Central memory CD8-positive, alpha-beta T cell (primary cell): ENCODE results near the gene ZC3H4.
"Not testable (repeated sequence)": the region's sequence is repeated elsewhere in the genome, so short reads cannot be mapped to it uniquely, and the experiment has no call there.

Source experiments
- ATAC-seq: fragments of 150-1000 bp; cut with Tn5 transposase; replicated peaks from 2 replicates; pipeline ENCODE4 v1.10.0; 2022; ENCODE audit warnings: mild to moderate bottlenecking, moderate FRiP score, moderate number of reproducible peaks; ENCODE audit not compliant: poor library complexity, severe bottlenecking; ENCODE audit errors: extremely low read depth
- DNase-seq, 2 donors: peaks; one replicate each; pipeline ENCODE4 v3.0.0; 2021; ENCODE audit warnings: low spot score in 2 of 2
- H3K27ac Mint-ChIP-seq: one replicate; pipeline ENCODE4 v1.8.0; 2022; ENCODE audit warnings: low read depth, mild to moderate bottlenecking, moderate library complexity, mixed read lengths
- H3K27me3 Mint-ChIP-seq: one replicate; pipeline ENCODE4 v1.8.0; 2022; ENCODE audit warnings: mixed read lengths
- H3K36me3 Mint-ChIP-seq: one replicate; pipeline ENCODE4 v1.8.0; 2022; ENCODE audit warnings: mild to moderate bottlenecking, moderate library complexity, mixed read lengths; ENCODE audit not compliant: insufficient read depth
- H3K4me1 Mint-ChIP-seq: one replicate; pipeline ENCODE4 v1.8.0; 2022; ENCODE audit warnings: mixed read lengths
- H3K4me3 Mint-ChIP-seq: one replicate; pipeline ENCODE4 v1.8.0; 2022; ENCODE audit warnings: mild to moderate bottlenecking, moderate library complexity, mixed read lengths
- H3K9me3 Mint-ChIP-seq: one replicate; pipeline ENCODE4 v1.8.0; 2022; ENCODE audit warnings: mixed read lengths

ZC3H4 gene

GRCh38 chr19:47109541-47110375, 3.8 kb downstream of the ZC3H4 start:
- H3K4me3 Mint-ChIP-seq, result peak overlapping the region; percentile 96
- ATAC-seq, result no peak
- no peaks in the 10 kb centered on the region for H3K27me3 Mint-ChIP-seq
- no peaks in the 10 kb centered on the region for H3K9me3 Mint-ChIP-seq
- peaks cover 47% of the 10 kb centered on the region for H3K36me3 Mint-ChIP-seq
- peak; percentile 18 to 20 for DNase-seq
- peaks cover 63% of the 10 kb centered on the region for H3K4me1 Mint-ChIP-seq
- H3K27ac Mint-ChIP-seq, result peak overlapping the region; percentile 100

- peak overlapping the region; percentile 96 for H3K4me3 Mint-ChIP-seq
- peaks cover 47% of the 10 kb centered on the region for H3K36me3 Mint-ChIP-seq
- H3K27me3 Mint-ChIP-seq, result no peaks in the 10 kb centered on the region
- peak overlapping the region; percentile 100 for H3K27ac Mint-ChIP-seq
- H3K4me1 Mint-ChIP-seq, result peaks cover 63% of the 10 kb centered on the region
- ATAC-seq (no peak), DNase-seq (no peak)
- H3K9me3 Mint-ChIP-seq, result no peaks in the 10 kb centered on the region
Measured at GRCh38 chr19:47109177-47109540, 4.4 kb downstream of the ZC3H4 start.

DNA sequence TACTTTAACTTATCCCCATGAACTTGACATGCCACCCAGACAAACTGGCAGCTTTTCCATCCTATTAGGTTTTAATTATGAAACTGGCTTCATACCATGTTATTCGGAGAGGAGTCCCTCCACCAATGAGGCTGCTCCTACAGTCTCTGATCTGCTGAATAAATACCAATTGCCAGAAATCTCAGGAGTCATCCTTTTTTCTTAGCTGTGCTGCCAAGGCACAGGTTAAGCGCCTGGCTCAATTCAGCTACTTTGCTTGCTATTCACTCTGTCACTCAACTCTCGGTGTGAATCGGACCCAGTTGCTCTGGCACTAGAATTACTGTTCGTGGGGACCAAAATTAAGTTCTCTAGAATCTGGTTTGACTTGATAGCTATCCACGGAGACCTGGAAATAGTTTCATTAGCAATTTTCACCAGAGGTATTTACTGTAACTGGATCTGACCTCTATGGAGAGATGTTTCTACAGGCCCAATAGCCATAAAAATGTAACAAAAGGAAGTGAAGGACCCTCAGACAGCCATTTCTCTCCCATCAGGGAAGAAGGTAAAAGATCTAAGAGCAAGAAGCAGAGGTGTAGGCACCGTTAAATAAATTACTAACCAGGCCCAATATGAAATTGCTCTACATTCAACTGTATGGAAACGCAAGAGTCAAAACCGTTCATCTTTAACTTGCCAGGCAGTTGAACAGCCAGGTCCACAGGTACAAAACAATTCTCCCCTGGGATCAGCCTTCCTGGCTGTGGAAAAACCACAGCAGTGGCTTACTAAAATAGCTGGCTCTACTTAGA, 5.4 kb downstream of the ZC3H4 start:
- Mint-ChIP-seq H3K9me3 (no peaks in the 10 kb centered on the region), H3K27me3 (no peaks in the 10 kb centered on the region), H3K36me3 (peaks cover 37% of the 10 kb centered on the region), H3K4me1 (peaks cover 54% of the 10 kb centered on the region), H3K4me3 (peak overlapping the region; percentile 96), H3K27ac (peak overlapping the region; percentile 100)
- ATAC-seq (no peak), DNase-seq (no peak)

DNA sequence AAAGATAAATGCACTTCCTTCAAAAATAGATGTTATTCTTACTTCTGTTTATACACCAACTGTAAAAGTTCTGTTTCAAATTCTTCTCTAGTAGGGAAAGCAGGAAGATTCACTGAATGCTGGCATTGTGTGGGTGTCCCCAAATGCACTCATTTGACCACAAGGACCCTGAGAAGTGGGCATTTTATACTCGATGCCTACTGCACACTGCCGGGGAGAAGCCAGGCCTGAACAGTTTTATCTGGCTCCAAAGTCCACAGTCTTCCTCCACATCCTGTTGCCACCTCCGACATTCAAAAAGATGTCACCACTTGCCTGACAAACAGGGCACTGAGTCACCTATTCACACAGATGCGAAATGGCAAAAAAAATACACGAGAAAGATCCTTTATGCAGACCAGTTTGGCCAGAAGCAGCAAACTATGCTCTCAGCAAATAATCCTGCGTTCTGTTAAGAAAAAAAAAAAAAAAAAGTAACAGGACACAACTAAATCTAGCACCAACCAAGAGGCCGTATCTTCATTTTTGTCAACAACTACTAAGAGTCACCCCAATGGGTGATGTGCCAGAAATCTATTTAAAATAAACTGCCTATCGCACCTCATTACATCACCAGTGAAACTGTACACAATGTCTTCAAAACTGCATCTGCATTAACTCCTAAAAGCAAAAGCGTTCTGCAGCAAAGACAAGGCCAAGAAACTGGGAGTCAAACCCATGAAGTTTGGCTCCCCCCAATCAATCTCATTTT, 6.2 kb downstream of the ZC3H4 start:
- ATAC-seq (peak; percentile 51), DNase-seq (no peak)
- H3K27me3 Mint-ChIP-seq, result no peaks in the 10 kb centered on the region
- H3K4me1 Mint-ChIP-seq, result peaks cover 62% of the 10 kb centered on the region
- no peaks in the 10 kb centered on the region for H3K9me3 Mint-ChIP-seq
- peak overlapping the region; percentile 96 for H3K4me3 Mint-ChIP-seq
- peak overlapping the region; percentile 100 for H3K27ac Mint-ChIP-seq
- peaks cover 33% of the 10 kb centered on the region for H3K36me3 Mint-ChIP-seq

DNA sequence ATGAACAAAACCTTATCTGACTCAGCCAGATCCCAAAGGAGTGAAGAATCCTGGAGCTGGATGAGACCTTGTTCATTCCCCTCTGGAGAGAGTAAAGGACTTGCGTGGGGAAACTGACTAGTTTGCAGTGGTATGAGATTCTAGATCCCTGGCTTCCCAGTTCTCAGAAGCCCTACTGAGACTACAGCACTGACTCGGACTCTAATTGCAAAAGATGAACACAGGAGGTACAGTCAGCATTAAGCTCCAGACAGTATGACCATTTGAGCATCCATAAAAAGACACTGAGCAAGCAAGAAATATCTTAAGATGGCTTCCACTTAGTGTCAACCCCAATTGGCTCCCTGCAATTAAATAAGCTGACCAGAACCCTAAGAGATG, 6.8 kb downstream of the ZC3H4 start:
- DNase-seq (no peak), ATAC-seq (no peak)
- H3K27me3 Mint-ChIP-seq, result no peaks in the 10 kb centered on the region
- peak overlapping the region; percentile 96 for H3K4me3 Mint-ChIP-seq
- H3K9me3 Mint-ChIP-seq, result no peaks in the 10 kb centered on the region
- peaks cover 63% of the 10 kb centered on the region for H3K4me1 Mint-ChIP-seq
- H3K27ac Mint-ChIP-seq, result peak overlapping the region; percentile 100
- H3K36me3 Mint-ChIP-seq, result peaks cover 31% of the 10 kb centered on the region

DNA sequence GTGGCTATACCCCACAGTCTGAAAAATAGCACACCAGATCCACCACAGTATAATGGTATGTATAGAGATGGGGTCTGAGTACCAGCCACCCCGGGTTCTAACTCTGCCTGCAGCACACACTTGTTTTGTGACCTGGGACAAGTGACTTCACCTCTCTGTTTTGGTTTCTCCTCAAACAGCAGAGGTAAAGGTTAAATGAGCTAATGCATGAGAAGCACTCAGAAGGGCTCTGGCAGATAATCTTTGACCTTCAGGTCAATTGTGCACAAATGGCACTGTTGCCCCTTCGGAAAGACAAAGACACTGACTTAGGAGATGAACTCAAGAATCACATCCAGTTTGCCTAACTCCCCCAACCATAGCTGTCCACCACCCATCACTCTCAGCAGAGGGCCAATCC, 7.7 kb downstream of the ZC3H4 start:
- H3K4me3 Mint-ChIP-seq, result no peak overlapping the region
- H3K36me3 Mint-ChIP-seq, result peaks cover 22% of the 10 kb centered on the region

DNA sequence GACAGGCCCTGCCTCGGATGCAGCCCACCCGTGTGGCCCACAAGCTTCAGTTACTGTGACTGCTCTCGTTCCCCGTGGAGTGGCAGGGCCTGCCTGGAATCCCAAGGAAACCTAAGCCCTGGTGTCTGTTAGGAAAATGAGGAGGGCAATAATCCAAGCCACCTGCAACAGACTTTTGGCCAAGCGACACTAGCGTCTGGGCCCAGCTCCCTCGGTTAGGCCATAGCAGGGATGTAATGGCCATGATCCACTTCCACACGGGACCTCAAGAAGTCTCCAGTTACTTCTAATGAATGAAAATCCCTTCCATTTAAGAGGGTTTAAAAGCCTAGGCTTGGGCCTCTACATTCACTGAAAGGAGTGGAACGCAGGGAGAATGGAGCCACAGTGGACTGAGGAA, 8.9 kb downstream of the ZC3H4 start:
- ATAC-seq, result no peak
- no peaks in the 10 kb centered on the region for H3K27me3 Mint-ChIP-seq
- no peak for DNase-seq
- no peak overlapping the region for H3K27ac Mint-ChIP-seq
- no peak overlapping the region for H3K4me3 Mint-ChIP-seq
- H3K4me1 Mint-ChIP-seq, result peaks cover 48% of the 10 kb centered on the region
- peaks cover 11% of the 10 kb centered on the region for H3K36me3 Mint-ChIP-seq
- no peaks in the 10 kb centered on the region for H3K9me3 Mint-ChIP-seq

More for the DNA sequence above, 7.7 kb downstream of the ZC3H4 start:
- no peak for DNase-seq
- H3K9me3 Mint-ChIP-seq, result no peaks in the 10 kb centered on the region
- peaks cover 59% of the 10 kb centered on the region for H3K4me1 Mint-ChIP-seq
- H3K27ac Mint-ChIP-seq, result no peak overlapping the region
- no peak for ATAC-seq
- no peaks in the 10 kb centered on the region for H3K27me3 Mint-ChIP-seq

DNA sequence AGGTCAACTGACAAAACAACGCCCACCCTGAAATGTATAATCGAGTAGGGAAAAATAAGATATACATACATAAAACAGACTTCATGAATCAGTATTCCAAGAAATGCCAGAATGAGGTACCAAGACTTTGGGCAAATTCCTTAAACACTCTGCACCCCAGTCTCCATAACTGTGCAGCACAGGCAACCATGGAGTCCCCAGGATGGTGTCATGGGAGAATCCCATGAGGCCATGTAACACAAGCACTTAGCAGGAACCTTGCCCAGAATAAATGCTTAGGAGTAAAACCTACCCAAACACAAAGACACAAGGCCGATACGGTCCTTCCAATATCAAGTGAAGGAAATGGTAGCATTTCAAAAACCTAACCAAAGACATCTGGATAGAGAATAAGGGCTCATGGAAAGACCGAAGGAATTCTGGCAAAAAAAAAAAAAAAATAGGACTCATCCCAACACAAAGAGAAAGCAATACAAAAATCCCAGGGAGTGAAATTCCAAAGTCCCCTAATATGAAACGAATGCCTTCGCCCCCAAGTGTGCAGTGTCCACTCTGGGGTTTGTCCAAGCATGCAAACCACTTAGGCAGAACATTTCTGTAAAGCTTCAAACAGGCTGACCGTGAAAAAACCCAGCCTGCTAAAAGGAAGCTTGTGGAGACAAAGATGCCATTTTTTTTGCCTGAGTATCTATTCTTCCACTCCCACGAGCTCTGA, 11.1 kb downstream of the ZC3H4 start:
- Mint-ChIP-seq H3K4me3 (no peak overlapping the region), H3K9me3 (no peaks in the 10 kb centered on the region), H3K27ac (no peak overlapping the region), H3K27me3 (no peaks in the 10 kb centered on the region), H3K4me1 (peaks cover 37% of the 10 kb centered on the region), H3K36me3 (peaks cover 6% of the 10 kb centered on the region)
- no peak for ATAC-seq
- no peak for DNase-seq

- H3K9me3 Mint-ChIP-seq, DNase-seq, H3K36me3 Mint-ChIP-seq, ATAC-seq, H3K4me3 Mint-ChIP-seq, H3K27ac Mint-ChIP-seq, H3K27me3 Mint-ChIP-seq: not testable (repeated sequence)
- H3K4me1 Mint-ChIP-seq, result peaks cover 34% of the 10 kb centered on the region
Measured at GRCh38 chr19:47101116-47101515, 12.5 kb downstream of the ZC3H4 start.

DNA sequence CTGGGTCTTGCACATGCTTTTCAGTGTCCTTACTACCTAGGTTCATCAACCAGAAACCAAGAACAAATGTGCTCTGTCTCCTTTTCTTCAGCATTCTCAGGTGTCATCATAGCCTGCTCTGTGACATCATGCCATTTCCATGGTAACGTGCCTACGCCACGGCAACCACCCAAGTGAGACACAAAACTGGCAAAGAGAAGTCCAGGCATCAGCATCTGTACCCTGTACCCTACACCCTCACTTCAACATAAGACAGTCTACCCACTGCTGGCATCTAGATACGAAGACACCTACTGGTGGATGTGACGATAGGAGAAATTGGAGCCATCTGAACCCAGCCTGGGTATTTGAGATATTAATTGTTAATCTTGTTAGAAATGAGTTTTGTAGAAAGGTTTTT, 13.3 kb downstream of the ZC3H4 start:
- Mint-ChIP-seq H3K4me1 (peaks cover 31% of the 10 kb centered on the region), H3K27me3 (no peaks in the 10 kb centered on the region), H3K9me3 (no peaks in the 10 kb centered on the region), H3K36me3 (peaks cover 6% of the 10 kb centered on the region), H3K27ac (no peak overlapping the region), H3K4me3 (no peak overlapping the region)
- ATAC-seq, result no peak
- no peak for DNase-seq

DNA sequence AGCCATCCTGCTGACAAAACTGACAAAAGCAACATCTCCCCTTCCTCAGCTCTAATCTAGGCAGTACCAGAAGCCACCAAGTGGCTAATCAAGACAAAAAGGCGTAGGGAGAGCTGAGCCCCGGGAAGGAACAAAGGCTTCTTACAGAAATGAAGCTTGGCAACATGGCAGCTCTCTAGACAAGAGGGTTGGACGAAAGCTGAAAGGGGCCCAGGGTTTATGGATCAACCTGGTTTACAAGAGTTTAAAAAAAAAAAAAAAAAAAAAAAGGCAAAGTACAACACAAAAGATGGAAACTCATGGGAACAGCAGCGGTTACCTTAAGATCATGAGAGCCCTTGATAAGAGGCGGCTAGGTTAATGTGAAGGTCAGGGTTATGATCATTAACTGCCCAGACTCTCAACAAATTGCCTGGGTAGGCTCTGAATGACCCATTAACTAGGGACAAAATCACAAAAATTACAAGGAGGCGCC, 14.0 kb downstream of the ZC3H4 start:
- no peak for ATAC-seq
- Mint-ChIP-seq H3K27ac (peak overlapping the region; percentile 69), H3K4me1 (peaks cover 36% of the 10 kb centered on the region), H3K27me3 (no peaks in the 10 kb centered on the region), H3K9me3 (no peaks in the 10 kb centered on the region), H3K4me3 (no peak overlapping the region), H3K36me3 (peaks cover 6% of the 10 kb centered on the region)
- DNase-seq, result no peak

GRCh38 chr19:47098608-47099007, 15.0 kb downstream of the ZC3H4 start:
- H3K4me1 Mint-ChIP-seq, result peaks cover 45% of the 10 kb centered on the region
- H3K27me3 Mint-ChIP-seq, result no peaks in the 10 kb centered on the region
- H3K4me3 Mint-ChIP-seq, result no peak overlapping the region
- H3K9me3 Mint-ChIP-seq, result no peaks in the 10 kb centered on the region
- DNase-seq (no peak), ATAC-seq (no peak)
- H3K36me3 Mint-ChIP-seq, result peaks cover 13% of the 10 kb centered on the region
- H3K27ac Mint-ChIP-seq, result peak overlapping the region; percentile 19
